CD14-positive monocyte (primary cell): ENCODE measurements around the gene HLTF. TPM values are rescaled to one million over a fixed set of nuclear protein-coding genes. Genes with fewer than 3 reads are reported as not detected.

Source experiments
- DNase-seq, 3 donors: peaks; one replicate each; pipeline ENCODE4 v3.0.0-alpha.2; 2011 to 2022
- H2AFZ ChIP-seq: 2 replicates; pipeline ENCODE4 v1.6.0; 2012; ENCODE audit warnings: mild to moderate bottlenecking, low read depth, low read length, inconsistent platforms; ENCODE audit not compliant: insufficient read depth, poor library complexity, severe bottlenecking
- H3K27ac ChIP-seq, 2 donors: 1 replicate in 1 of 2; 2 replicates in 1 of 2; pipeline ENCODE4 v1.5.1; 2012 to 2013; ENCODE audit warnings: low read length in 2 of 2, control low read depth in 1 of 2, inconsistent platforms in 1 of 2, low read depth in 1 of 2, mild to moderate bottlenecking in 1 of 2
- H3K27me3 ChIP-seq, 2 donors: one replicate each; pipeline versions ENCODE4 v1.6.0 to v1.6.1; 2011 to 2013; ENCODE audit warnings: low read length in 2 of 2; ENCODE audit not compliant: control insufficient read depth in 2 of 2, insufficient read depth in 2 of 2
- H3K36me3 ChIP-seq, 2 donors: replicated peaks in 1 of 2; 1 replicate in 1 of 2; 2 replicates in 1 of 2; pipeline versions ENCODE4 v1.5.1 to v1.6.1; 2012 to 2013; ENCODE audit warnings: low read length in 2 of 2, control low read depth in 1 of 2, inconsistent platforms in 1 of 2, mild to moderate bottlenecking in 1 of 2; ENCODE audit not compliant: insufficient read depth in 2 of 2, control insufficient read depth in 1 of 2
- H3K4me1 ChIP-seq, 2 donors: 1 replicate in 1 of 2; 2 replicates in 1 of 2; pipeline versions ENCODE4 v1.5.1 to v1.6.1; 2012 to 2013; ENCODE audit warnings: low read length in 2 of 2, control low read depth in 1 of 2, inconsistent platforms in 1 of 2, mild to moderate bottlenecking in 1 of 2, moderate library complexity in 1 of 2; ENCODE audit not compliant: insufficient read depth in 2 of 2, control insufficient read depth in 1 of 2
- H3K4me2 ChIP-seq: replicated peaks from 2 replicates; pipeline ENCODE3; 2012; ENCODE audit warnings: low read length, moderate library complexity, mild to moderate bottlenecking; ENCODE audit not compliant: poor library complexity, severe bottlenecking; ENCODE audit errors: extremely low read depth
- H3K4me3 ChIP-seq, 3 experiments: fragments of 200-600 bp in 1 of 3; sonication (generic) in 1 of 3; replicated peaks in 1 of 3; 1 replicate in 2 of 3; 2 replicates in 1 of 3; pipeline ENCODE4 v1.5.1; 2011 to 2013; ENCODE audit warnings: low read length in 3 of 3, mild to moderate bottlenecking in 3 of 3, control low read depth in 2 of 3, low read depth in 2 of 3, inconsistent platforms in 1 of 3, moderate library complexity in 1 of 3
- H3K79me2 ChIP-seq: 2 replicates; pipeline ENCODE4 v1.6.0; 2012; ENCODE audit warnings: mild to moderate bottlenecking, control low read depth, inconsistent platforms, low read length, moderate library complexity; ENCODE audit not compliant: insufficient read depth
- H3K9ac ChIP-seq: 2 replicates; pipeline ENCODE4 v1.6.0; 2017; ENCODE audit warnings: low read length, mild to moderate bottlenecking; ENCODE audit not compliant: insufficient read depth, poor library complexity, severe bottlenecking
- H3K9me3 ChIP-seq, 2 donors: replicated peaks in 1 of 2; 1 replicate in 1 of 2; 2 replicates in 1 of 2; pipeline versions ENCODE4 v1.5.1 to v1.6.1; 2012 to 2013; ENCODE audit warnings: low read length in 2 of 2, control low read depth in 1 of 2; ENCODE audit not compliant: control insufficient read depth in 1 of 2, insufficient read depth in 1 of 2
- H4K20me1 ChIP-seq: 2 replicates; pipeline ENCODE4 v1.6.0; 2012; ENCODE audit warnings: mild to moderate bottlenecking, low read length, control low read depth, moderate library complexity; ENCODE audit not compliant: insufficient read depth
- H3K27ac Mint-ChIP-seq, 7 donors: one replicate each; pipeline ENCODE4 v1.8.0; 2020; ENCODE audit warnings: mild to moderate bottlenecking in 7 of 7, mixed read lengths in 7 of 7, moderate library complexity in 6 of 7, inconsistent platforms in 2 of 7
- H3K27me3 Mint-ChIP-seq, 3 donors: one replicate each; pipeline ENCODE4 v1.8.0; 2021 to 2022; ENCODE audit warnings: low read depth in 3 of 3, mild to moderate bottlenecking in 3 of 3, mixed read lengths in 3 of 3, moderate library complexity in 3 of 3, inconsistent platforms in 1 of 3
- H3K36me3 Mint-ChIP-seq, 2 donors: one replicate each; pipeline ENCODE4 v1.8.0; 2020; ENCODE audit warnings: mixed read lengths in 2 of 2, inconsistent platforms in 1 of 2, mild to moderate bottlenecking in 1 of 2
- H3K4me1 Mint-ChIP-seq: one replicate; pipeline ENCODE4 v1.8.0; 2020; ENCODE audit warnings: mild to moderate bottlenecking, mixed read lengths
- H3K4me3 Mint-ChIP-seq, 2 donors: one replicate each; pipeline ENCODE4 v1.8.0; 2020; ENCODE audit warnings: mild to moderate bottlenecking in 2 of 2, mixed read lengths in 2 of 2, moderate library complexity in 1 of 2
- H3K9me3 Mint-ChIP-seq, 7 donors: one replicate each; pipeline ENCODE4 v1.8.0; 2020 to 2022; ENCODE audit warnings: mixed read lengths in 7 of 7, mild to moderate bottlenecking in 6 of 7, moderate library complexity in 6 of 7, inconsistent platforms in 2 of 7
- WGBS: methylation state at CpG from one replicate; pipeline ENCODE4 v1.1.5; 2013; ENCODE audit warnings: missing lambda C conversion rate; ENCODE audit not compliant: insufficient coverage; 5-methylcytosine and 5-hydroxymethylcytosine counted together
- intact Hi-C, 2 donors: fragments of 100-400 bp; cut with micrococcal nuclease; formaldehyde crosslinking; loops; one replicate each; pipeline versions ENCODE4 v1.15.0 to v1.15.1; 2023
- polyA plus RNA-seq, 3 donors: library from polyadenylated mRNA; depleted of rRNA in 1 of 3; unstranded in 2 of 3; stranded (reverse) in 1 of 3; fragments of 300-500 nt in 2 of 3; fragments of >200 nt in 1 of 3; fragmentation: Illumina TruSeq in 2 of 3; gene quantifications; 1 replicate in 2 of 3; 2 replicates in 1 of 3; pipeline ENCODE4 v1.2.3, GENCODE V29; 2012 to 2021
- TF ChIP-seq, protein P1 (sequence below): fragments of 200-600 bp; IDR thresholded peaks from one replicate; pipeline ENCODE4 v1.8.0; 2022; ENCODE audit warnings: antibody characterized with exemption, mild to moderate bottlenecking

The HLTF gene
- polyA plus RNA-seq, 3 donors: 2.0 to 4.6 (median 2.7) TPM

DNA sequence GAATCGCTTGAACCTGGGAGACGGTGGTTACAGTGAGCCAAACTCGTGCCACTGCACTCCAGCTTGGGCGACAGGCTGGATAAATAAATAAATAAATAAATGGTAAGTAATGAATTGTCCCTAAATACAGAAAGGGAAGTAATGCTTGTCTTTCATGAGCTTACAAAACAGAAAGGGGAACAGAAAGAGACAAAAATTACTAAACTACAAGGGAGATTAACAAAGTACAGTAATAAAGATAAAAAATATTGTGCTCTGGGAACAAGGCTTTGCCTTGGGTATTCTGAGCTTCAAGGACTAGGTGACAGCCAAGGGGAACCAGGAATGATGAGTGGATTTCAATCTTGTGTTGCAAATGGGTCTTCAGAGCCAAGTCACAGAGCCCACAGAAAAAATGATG is 9.2 kb upstream of the HLTF start:
- H3K9me3 ChIP-seq: no peaks in the 10 kb centered on the region
- intact Hi-C loops: no loop called here
- Mint-ChIP-seq H3K27ac (peak overlapping the region; percentile 76 to 96 (median 90)), H3K9me3 (peaks cover 0 to 2% (median 0%) of the 10 kb centered on the region in 7 donors), H3K4me3 (peak overlapping the region; percentile 50 to 64), H3K27me3 (peaks cover 0 to 3% (median 0%) of the 10 kb centered on the region in 3 donors), H3K4me1 (peaks cover 14% of the 10 kb centered on the region), H3K36me3 (no peaks in the 10 kb centered on the region)
- H4K20me1 ChIP-seq: no peaks in the 10 kb centered on the region
- no peaks in the 10 kb centered on the region for H3K79me2 ChIP-seq
- no peak overlapping the region for H3K9ac ChIP-seq
- TF ChIP-seq, protein P1, sequence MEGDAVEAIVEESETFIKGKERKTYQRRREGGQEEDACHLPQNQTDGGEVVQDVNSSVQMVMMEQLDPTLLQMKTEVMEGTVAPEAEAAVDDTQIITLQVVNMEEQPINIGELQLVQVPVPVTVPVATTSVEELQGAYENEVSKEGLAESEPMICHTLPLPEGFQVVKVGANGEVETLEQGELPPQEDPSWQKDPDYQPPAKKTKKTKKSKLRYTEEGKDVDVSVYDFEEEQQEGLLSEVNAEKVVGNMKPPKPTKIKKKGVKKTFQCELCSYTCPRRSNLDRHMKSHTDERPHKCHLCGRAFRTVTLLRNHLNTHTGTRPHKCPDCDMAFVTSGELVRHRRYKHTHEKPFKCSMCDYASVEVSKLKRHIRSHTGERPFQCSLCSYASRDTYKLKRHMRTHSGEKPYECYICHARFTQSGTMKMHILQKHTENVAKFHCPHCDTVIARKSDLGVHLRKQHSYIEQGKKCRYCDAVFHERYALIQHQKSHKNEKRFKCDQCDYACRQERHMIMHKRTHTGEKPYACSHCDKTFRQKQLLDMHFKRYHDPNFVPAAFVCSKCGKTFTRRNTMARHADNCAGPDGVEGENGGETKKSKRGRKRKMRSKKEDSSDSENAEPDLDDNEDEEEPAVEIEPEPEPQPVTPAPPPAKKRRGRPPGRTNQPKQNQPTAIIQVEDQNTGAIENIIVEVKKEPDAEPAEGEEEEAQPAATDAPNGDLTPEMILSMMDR: no peak
- peak; percentile 40 to 63 (median 62) for DNase-seq
- peaks cover 16 to 19% of the 10 kb centered on the region in 2 donors for H3K4me1 ChIP-seq
- H3K4me2 ChIP-seq: peak overlapping the region; percentile 38
- WGBS: 50% methylated on average over 2 of the region's 4 CpGs
- peak overlapping the region in 1 of 3 experiments; percentile 35 for H3K4me3 ChIP-seq
- peak overlapping the region in 1 of 2 donors; percentile 71 for H3K27ac ChIP-seq
- H3K27me3 ChIP-seq: no peaks in the 10 kb centered on the region
- no peak overlapping the region for H2AFZ ChIP-seq
- H3K36me3 ChIP-seq: no peaks in the 10 kb centered on the region

DNA sequence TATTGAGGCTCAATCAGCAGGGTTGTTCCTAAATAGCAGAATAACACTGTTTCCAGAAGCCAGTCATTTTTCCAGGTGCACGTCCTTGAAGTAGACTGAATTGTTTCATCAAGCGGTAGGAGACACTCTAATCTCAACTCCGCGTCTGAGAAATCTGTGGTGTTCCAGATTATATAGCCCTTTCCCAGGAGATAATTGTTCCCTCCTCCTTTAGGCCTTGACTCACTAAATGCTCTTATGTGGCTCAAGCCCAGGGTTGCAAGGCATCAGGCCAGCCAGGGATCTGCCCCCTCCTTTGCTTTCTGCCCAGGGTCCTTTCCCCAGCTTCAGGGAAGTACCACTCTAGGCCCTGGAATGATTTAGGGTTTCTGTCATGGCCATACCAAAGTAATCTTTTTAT is 5.7 kb upstream of the HLTF start:
- Histone ChIP-seq H3K4me2 (no peak overlapping the region), H3K79me2 (no peaks in the 10 kb centered on the region), H3K9ac (no peak overlapping the region), H4K20me1 (no peaks in the 10 kb centered on the region), H3K36me3 (no peaks in the 10 kb centered on the region), H3K27me3 (no peaks in the 10 kb centered on the region), H3K4me1 (peaks cover 18 to 19% of the 10 kb centered on the region in 2 donors), H3K27ac (no peak overlapping the region), H3K4me3 (no peak overlapping the region), H2AFZ (peak overlapping the region; percentile 46), H3K9me3 (no peaks in the 10 kb centered on the region)
- Mint-ChIP-seq H3K4me1 (peaks cover 16% of the 10 kb centered on the region), H3K27ac (no peak overlapping the region), H3K27me3 (peaks cover 0 to 5% (median 2%) of the 10 kb centered on the region in 3 donors), H3K36me3 (no peaks in the 10 kb centered on the region), H3K9me3 (no peaks in the 10 kb centered on the region), H3K4me3 (no peak overlapping the region)
- TF ChIP-seq, protein P1: no peak
- DNase-seq: no peak
- WGBS: 97% methylated on average over 4 of the region's 4 CpGs
- intact Hi-C loops: no loop called here
